GM21737 (cell line): ENCODE results near the gene ECI2.

ENCODE experiments used
- ATAC-seq: cut with Tn5 transposase; IDR thresholded peaks from one replicate; pipeline ENCODE4 v1.9.1; 2021; ENCODE audit warnings: mild to moderate bottlenecking, moderate library complexity; ENCODE audit not compliant: unreplicated experiment

The ECI2 gene

GRCh38 chr6:4134841-4135664 is at the start of gene ECI2:
TSS of gene ECI2 (minus strand) at chr6:4135575. CDS start at chr6:4135560, 15 bp downstream.
- ATAC-seq = peak; percentile 45

GRCh38 chr6:4180652-4181255 is 45.4 kb upstream of the ECI2 start:
- no peak for ATAC-seq

- ATAC-seq = no peak
These were observed 44.7 kb upstream of the ECI2 start for GRCh38 chr6:4179960-4180651.

- ATAC-seq = no peak
These were observed 43.5 kb upstream of the ECI2 start for GRCh38 chr6:4178737-4179333.

- no peak for ATAC-seq
These were observed 41.5 kb upstream of the ECI2 start for GRCh38 chr6:4176907-4177306.

GRCh38 chr6:4174042-4174441 is 38.7 kb upstream of the ECI2 start:
- ATAC-seq = no peak

GRCh38 chr6:4172368-4172767 is 37.0 kb upstream of the ECI2 start:
- no peak for ATAC-seq

GRCh38 chr6:4170297-4170696 is 34.9 kb upstream of the ECI2 start:
- ATAC-seq = no peak

- no peak for ATAC-seq
These were observed 33.8 kb upstream of the ECI2 start for GRCh38 chr6:4169028-4169789.

GRCh38 chr6:4167833-4168232 is 32.5 kb upstream of the ECI2 start:
- no peak for ATAC-seq

- no peak for ATAC-seq
These were observed 31.7 kb upstream of the ECI2 start for GRCh38 chr6:4167123-4167522.

GRCh38 chr6:4164456-4164855 is 29.1 kb upstream of the ECI2 start:
- no peak for ATAC-seq

GRCh38 chr6:4164117-4164442 is 28.7 kb upstream of the ECI2 start:
- ATAC-seq = no peak

GRCh38 chr6:4163408-4164116 is 28.2 kb upstream of the ECI2 start:
- no peak for ATAC-seq

- ATAC-seq = no peak
These were observed 27.0 kb upstream of the ECI2 start for GRCh38 chr6:4162370-4162769.

- ATAC-seq = no peak
These were observed 24.1 kb upstream of the ECI2 start for GRCh38 chr6:4159491-4159890.

- ATAC-seq = no peak
These were observed 22.1 kb upstream of the ECI2 start for GRCh38 chr6:4157506-4157905.

GRCh38 chr6:4155848-4156466 is 20.6 kb upstream of the ECI2 start:
- ATAC-seq = peak; percentile 84

- no peak for ATAC-seq
These were observed 18.2 kb upstream of the ECI2 start for GRCh38 chr6:4153514-4153985.

- no peak for ATAC-seq
These were observed 9.7 kb upstream of the ECI2 start for GRCh38 chr6:4145083-4145482.
